ENCODE results near the gene LPIN3. TPM values are rescaled to one million over a fixed set of nuclear protein-coding genes. Genes with fewer than 3 reads are reported as not detected.

The LPIN3 gene
- total and polyA plus RNA-seq, 2 of the 4 experiments (the other 2 are of a cell fraction), result 2.3 to 8.3 TPM

GRCh38 chr20:41358230-41358629, 17.6 kb downstream of the LPIN3 start:
- CTCF ChIA-PET, result no interaction called here
- Histone ChIP-seq H3K36me3 (ENCODE audit: control insufficient read depth, insufficient read depth, low read length) (no peaks in the 10 kb centered on the region), H4K5ac (ENCODE audit: low read depth, low read length) (no peak overlapping the region), H3K9me1 (ENCODE audit: insufficient read depth, low read length) (no peaks in the 10 kb centered on the region), H3K56ac (ENCODE audit: extremely low read depth, insufficient read depth, low read length) (no peak overlapping the region), H3K4ac (ENCODE audit: low read depth, low read length) (no peak overlapping the region), H2BK120ac (ENCODE audit: low read depth, low read length) (no peak overlapping the region), H2AK5ac (ENCODE audit: low read depth, low read length) (no peak overlapping the region), H4K20me1 (ENCODE audit: insufficient read depth, low read length) (no peaks in the 10 kb centered on the region), H2BK5ac (ENCODE audit: low read depth, low read length, poor library complexity, severe bottlenecking) (no peak overlapping the region), H2BK15ac (ENCODE audit: low read depth, low read length) (no peak overlapping the region), H3K4me3 (ENCODE audit: insufficient read depth, low read depth, low read length) (no peak overlapping the region), H4K91ac (ENCODE audit: insufficient read depth, low read depth, low read length) (no peak overlapping the region), H3K9me3 (ENCODE audit: control insufficient read depth, insufficient read depth, low read length) (no peaks in the 10 kb centered on the region), H3K4me1 (ENCODE audit: control insufficient read depth, insufficient read depth, low read length) (no peaks in the 10 kb centered on the region), H3K4me2 (ENCODE audit: low read depth, low read length) (no peak overlapping the region), H2AK9ac (replicated peaks; ENCODE audit: low read depth, low read length, poor library complexity) (no peak overlapping the region), H3K18ac (ENCODE audit: low read depth, low read length) (no peak overlapping the region), H3K79me1 (ENCODE audit: low read depth in 1 of 2, low read length in 2 of 2) (no peaks in the 10 kb centered on the region), H3K27ac (ENCODE audit: insufficient read depth, low read length) (no peak overlapping the region), H3K14ac (replicated peaks; ENCODE audit: low read depth, low read length) (no peak overlapping the region), H3K23ac (ENCODE audit: low read depth, low read length) (no peak overlapping the region), H4K8ac (ENCODE audit: low read depth in 2 of 2, low read length in 2 of 2) (no peak overlapping the region), H2AFZ (replicated peaks; ENCODE audit: low read length, poor library complexity) (no peak overlapping the region), H2BK20ac (ENCODE audit: low read depth, low read length) (no peak overlapping the region), H3K27me3 (ENCODE audit: control insufficient read depth, insufficient read depth, low read length) (no peaks in the 10 kb centered on the region; the same call in 1 of the 2 replicates), H3K9ac (ENCODE audit: low read depth, low read length) (no peak overlapping the region)
- ATAC-seq (ENCODE audit: low read depth) (no peak), DNase-seq (no peak)
- dilution Hi-C loops (cut with HindIII; ENCODE audit: low sequenced_read_pairs, unreplicated experiment), result no loop called here
- POLR2A ChIA-PET (ENCODE audit: unreplicated experiment), result no interaction called here
- intact Hi-C loops (cut with micrococcal nuclease), result no loop called here
- WGBS, 2 experiments (ENCODE audit: extremely low coverage in 2 of 2, insufficient read length in 1 of 2), result 93% methylated on average over 3 of the region's 9 CpGs; no CpG with 5 or more reads in 1 of the 2 experiments
- no TSS peak for BruUV-seq (replicated peaks)
- TF ChIP-seq CEBPB (IDR thresholded peaks at IDR 0.05; ENCODE audit: low read depth, low read length) (no peak), POLR2A (IDR thresholded peaks at IDR 0.05; ENCODE audit: low read depth, low read length) (no peak), MAZ (IDR thresholded peaks at IDR 0.05; ENCODE audit: borderline replicate concordance, low read depth, low read length) (no peak), FOS (IDR thresholded peaks at IDR 0.05; ENCODE audit: low read depth, low read length) (no peak), RAD21 (IDR thresholded peaks at IDR 0.05; ENCODE audit: low read length) (no peak), BHLHE40 (IDR thresholded peaks at IDR 0.05; ENCODE audit: low read depth, low read length) (no peak), CHD1 (IDR thresholded peaks at IDR 0.05; ENCODE audit: low read depth, low read length) (no peak)
- in situ Hi-C loops (cut with MboI; ENCODE audit: low sequenced_read_pairs), result no loop called here

Data from IMR-90 (cell line).